ENCODE measurements around the gene PLA2G5. TPM values are rescaled to one million over a fixed set of nuclear protein-coding genes. Genes with fewer than 3 reads are reported as not detected.

PLA2G5 gene
- total RNA-seq, 1 donor from 2014 or later, result not detected

- Histone ChIP-seq H3K27me3 (ENCODE audit: insufficient read depth, low read length) (peaks cover 11% of the 10 kb centered on the region), H3K4me3 (ENCODE audit: insufficient read depth, low read depth, low read length) (no peak overlapping the region), H3K27ac (ENCODE audit: low read depth, low read length) (no peak overlapping the region), H3K36me3 (ENCODE audit: insufficient read depth, low read length) (no peaks in the 10 kb centered on the region), H3K4me1 (ENCODE audit: insufficient read depth, low read length) (peaks cover 4% of the 10 kb centered on the region), H4K20me1 (ENCODE audit: insufficient read depth, low read length) (no peaks in the 10 kb centered on the region), H2AFZ (ENCODE audit: low read depth, low read length) (no peak overlapping the region), H3K79me2 (ENCODE audit: insufficient read depth, low read length) (no peaks in the 10 kb centered on the region), H3K4me2 (ENCODE audit: low read length) (no peak overlapping the region), H3K9me3 (ENCODE audit: insufficient read depth, low read depth, low read length) (no peaks in the 10 kb centered on the region), H3K9ac (ENCODE audit: low read length) (no peak overlapping the region)
- Mint-ChIP-seq H3K27ac (ENCODE audit: unreplicated experiment) (no peak overlapping the region), H3K4me1 (ENCODE audit: low read depth, unreplicated experiment) (peaks cover 4% of the 10 kb centered on the region), H3K27me3 (ENCODE audit: low read depth, unreplicated experiment) (peaks cover 31% of the 10 kb centered on the region), H3K9me3 (ENCODE audit: unreplicated experiment) (peaks cover 3% of the 10 kb centered on the region), H3K4me3 (ENCODE audit: unreplicated experiment) (no peak overlapping the region), H3K36me3 (ENCODE audit: low read depth, unreplicated experiment) (peaks cover 2% of the 10 kb centered on the region)
- FAIRE-seq, result no peak
- no peak for DNase-seq (ENCODE audit: low read depth)
- TF ChIP-seq, protein P1, sequence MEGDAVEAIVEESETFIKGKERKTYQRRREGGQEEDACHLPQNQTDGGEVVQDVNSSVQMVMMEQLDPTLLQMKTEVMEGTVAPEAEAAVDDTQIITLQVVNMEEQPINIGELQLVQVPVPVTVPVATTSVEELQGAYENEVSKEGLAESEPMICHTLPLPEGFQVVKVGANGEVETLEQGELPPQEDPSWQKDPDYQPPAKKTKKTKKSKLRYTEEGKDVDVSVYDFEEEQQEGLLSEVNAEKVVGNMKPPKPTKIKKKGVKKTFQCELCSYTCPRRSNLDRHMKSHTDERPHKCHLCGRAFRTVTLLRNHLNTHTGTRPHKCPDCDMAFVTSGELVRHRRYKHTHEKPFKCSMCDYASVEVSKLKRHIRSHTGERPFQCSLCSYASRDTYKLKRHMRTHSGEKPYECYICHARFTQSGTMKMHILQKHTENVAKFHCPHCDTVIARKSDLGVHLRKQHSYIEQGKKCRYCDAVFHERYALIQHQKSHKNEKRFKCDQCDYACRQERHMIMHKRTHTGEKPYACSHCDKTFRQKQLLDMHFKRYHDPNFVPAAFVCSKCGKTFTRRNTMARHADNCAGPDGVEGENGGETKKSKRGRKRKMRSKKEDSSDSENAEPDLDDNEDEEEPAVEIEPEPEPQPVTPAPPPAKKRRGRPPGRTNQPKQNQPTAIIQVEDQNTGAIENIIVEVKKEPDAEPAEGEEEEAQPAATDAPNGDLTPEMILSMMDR (IDR thresholded peaks at IDR 0.05; ENCODE audit: insufficient read depth, low read depth, low read length), result no peak
- no peak for TF ChIP-seq EZH2 (IDR thresholded peaks at IDR 0.05; ENCODE audit: insufficient read depth, low read length)
Observed at GRCh38 chr1:20114021-20114648, 44.1 kb downstream of the PLA2G5 start.

DNA sequence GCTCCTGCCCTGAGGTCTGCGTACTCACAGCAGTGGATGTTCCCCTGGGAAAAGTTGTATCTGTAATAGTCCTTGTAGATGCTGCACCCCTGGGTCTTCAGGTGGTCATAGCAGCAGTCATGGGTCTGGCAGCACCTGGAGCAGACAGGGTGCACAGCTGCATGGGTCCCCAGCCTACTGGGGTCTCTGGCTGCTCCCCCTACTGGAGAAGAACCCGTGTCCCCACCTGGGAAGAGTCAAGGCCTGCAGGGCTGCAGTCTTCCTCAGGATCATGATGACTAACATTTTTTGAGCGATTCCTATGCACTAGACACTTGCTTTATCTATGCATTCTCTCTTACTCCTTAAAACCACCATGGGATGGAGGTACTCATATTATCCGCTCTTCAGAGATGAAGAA, 45.5 kb downstream of the PLA2G5 start:
- Histone ChIP-seq H4K20me1 (ENCODE audit: insufficient read depth, low read length) (no peaks in the 10 kb centered on the region), H3K9me3 (ENCODE audit: insufficient read depth, low read depth, low read length) (no peaks in the 10 kb centered on the region), H3K4me2 (ENCODE audit: low read length) (no peak overlapping the region), H3K36me3 (ENCODE audit: insufficient read depth, low read length) (no peaks in the 10 kb centered on the region), H2AFZ (ENCODE audit: low read depth, low read length) (no peak overlapping the region), H3K4me3 (ENCODE audit: insufficient read depth, low read depth, low read length) (no peak overlapping the region), H3K9ac (ENCODE audit: low read length) (no peak overlapping the region), H3K79me2 (ENCODE audit: insufficient read depth, low read length) (no peaks in the 10 kb centered on the region), H3K27ac (ENCODE audit: low read depth, low read length) (no peak overlapping the region), H3K27me3 (ENCODE audit: insufficient read depth, low read length) (peaks cover 11% of the 10 kb centered on the region), H3K4me1 (ENCODE audit: insufficient read depth, low read length) (peaks cover 4% of the 10 kb centered on the region)
- FAIRE-seq, result no peak
- no peak for DNase-seq (ENCODE audit: low read depth)
- Mint-ChIP-seq H3K27me3 (ENCODE audit: low read depth, unreplicated experiment) (peaks cover 38% of the 10 kb centered on the region), H3K9me3 (ENCODE audit: unreplicated experiment) (peaks cover 3% of the 10 kb centered on the region), H3K4me1 (ENCODE audit: low read depth, unreplicated experiment) (peaks cover 4% of the 10 kb centered on the region), H3K36me3 (ENCODE audit: low read depth, unreplicated experiment) (peaks cover 2% of the 10 kb centered on the region), H3K4me3 (ENCODE audit: unreplicated experiment) (no peak overlapping the region), H3K27ac (ENCODE audit: unreplicated experiment) (no peak overlapping the region)
- TF ChIP-seq EZH2 (IDR thresholded peaks at IDR 0.05; ENCODE audit: insufficient read depth, low read length), result no peak
- TF ChIP-seq, protein P1 (IDR thresholded peaks at IDR 0.05; ENCODE audit: insufficient read depth, low read depth, low read length), result no peak

DNA sequence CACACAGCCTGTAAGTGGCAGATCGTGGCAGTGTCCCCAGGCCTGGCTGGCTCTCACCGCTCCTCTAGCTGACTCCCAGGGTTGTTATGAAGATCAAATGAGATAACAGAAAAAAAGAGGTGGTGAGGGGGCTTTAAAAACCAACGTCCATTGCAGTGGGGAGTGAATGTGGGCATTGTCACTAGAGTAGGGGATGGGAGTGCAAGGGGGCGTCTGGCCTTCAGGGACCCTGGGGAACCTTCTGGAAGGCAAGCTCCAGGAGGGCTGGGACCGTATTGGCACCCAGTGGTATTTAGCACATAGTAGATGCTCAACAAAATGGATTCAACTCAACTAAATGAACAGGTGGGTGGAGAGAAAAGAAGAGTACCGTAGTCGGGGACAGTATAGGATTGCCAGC, 45.9 kb downstream of the PLA2G5 start:
- Mint-ChIP-seq H3K27me3 (ENCODE audit: low read depth, unreplicated experiment) (peaks cover 42% of the 10 kb centered on the region), H3K4me3 (ENCODE audit: unreplicated experiment) (no peak overlapping the region), H3K36me3 (ENCODE audit: low read depth, unreplicated experiment) (peaks cover 2% of the 10 kb centered on the region), H3K9me3 (ENCODE audit: unreplicated experiment) (peaks cover 3% of the 10 kb centered on the region), H3K27ac (ENCODE audit: unreplicated experiment) (no peak overlapping the region), H3K4me1 (ENCODE audit: low read depth, unreplicated experiment) (peaks cover under 1% of the 10 kb centered on the region)
- Histone ChIP-seq H3K9me3 (ENCODE audit: insufficient read depth, low read depth, low read length) (no peaks in the 10 kb centered on the region), H4K20me1 (ENCODE audit: insufficient read depth, low read length) (no peaks in the 10 kb centered on the region), H2AFZ (ENCODE audit: low read depth, low read length) (no peak overlapping the region), H3K9ac (ENCODE audit: low read length) (no peak overlapping the region), H3K79me2 (ENCODE audit: insufficient read depth, low read length) (no peaks in the 10 kb centered on the region), H3K4me3 (ENCODE audit: insufficient read depth, low read depth, low read length) (no peak overlapping the region), H3K36me3 (ENCODE audit: insufficient read depth, low read length) (no peaks in the 10 kb centered on the region), H3K27ac (ENCODE audit: low read depth, low read length) (no peak overlapping the region), H3K4me2 (ENCODE audit: low read length) (no peak overlapping the region), H3K27me3 (ENCODE audit: insufficient read depth, low read length) (peaks cover 15% of the 10 kb centered on the region), H3K4me1 (ENCODE audit: insufficient read depth, low read length) (peaks cover 4% of the 10 kb centered on the region)
- no peak for FAIRE-seq
- DNase-seq (ENCODE audit: low read depth), result no peak
- TF ChIP-seq EZH2 (IDR thresholded peaks at IDR 0.05; ENCODE audit: insufficient read depth, low read length), result no peak
- TF ChIP-seq, protein P1 (IDR thresholded peaks at IDR 0.05; ENCODE audit: insufficient read depth, low read depth, low read length), result no peak

All from astrocyte (in vitro differentiated cells and primary cell).